HG02623 (cell line): Measurements from ENCODE around the gene LPP.

Experiments
- ATAC-seq: cut with Tn5 transposase; IDR thresholded peaks from one replicate; pipeline ENCODE4 v1.9.1; 2021; ENCODE audit warnings: moderate library complexity; ENCODE audit not compliant: unreplicated experiment

The LPP gene

DNA sequence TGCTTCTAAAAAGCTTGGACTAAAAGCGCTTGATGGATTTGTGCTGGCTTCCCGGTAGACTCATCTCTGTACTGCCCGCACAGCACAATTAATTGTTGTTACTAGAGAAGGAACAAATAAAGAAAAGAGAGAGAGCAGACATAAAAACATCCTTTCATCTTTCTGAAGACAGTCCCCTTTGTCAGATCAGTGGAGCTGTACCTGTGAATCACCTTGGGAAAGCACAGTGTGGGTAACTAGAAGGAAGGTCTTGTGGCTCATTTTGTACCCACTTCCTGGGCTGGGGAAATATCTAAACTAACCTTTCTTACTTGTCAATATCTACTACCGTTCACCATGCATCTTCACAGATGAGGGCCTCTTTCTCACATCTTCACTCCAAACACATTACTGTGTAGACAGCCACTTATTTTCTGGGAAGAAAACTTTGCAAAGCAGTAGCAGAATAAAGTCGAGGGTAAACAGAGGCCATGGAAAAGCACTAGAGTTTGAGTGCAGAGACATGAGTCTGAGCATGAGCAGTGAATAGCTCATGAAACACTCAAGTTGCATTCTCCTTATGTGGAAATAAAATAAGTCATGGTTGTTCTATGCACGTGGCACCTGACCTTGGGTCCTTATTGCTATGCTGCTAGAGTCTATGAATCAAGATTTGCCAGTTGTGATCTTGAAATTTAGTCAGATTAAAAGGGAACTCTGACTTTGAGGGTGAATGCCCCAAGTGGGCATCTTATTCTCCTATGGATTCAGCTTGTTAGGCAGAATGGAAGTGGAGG, 169.3 kb downstream of the LPP start:
- no peak for ATAC-seq

DNA sequence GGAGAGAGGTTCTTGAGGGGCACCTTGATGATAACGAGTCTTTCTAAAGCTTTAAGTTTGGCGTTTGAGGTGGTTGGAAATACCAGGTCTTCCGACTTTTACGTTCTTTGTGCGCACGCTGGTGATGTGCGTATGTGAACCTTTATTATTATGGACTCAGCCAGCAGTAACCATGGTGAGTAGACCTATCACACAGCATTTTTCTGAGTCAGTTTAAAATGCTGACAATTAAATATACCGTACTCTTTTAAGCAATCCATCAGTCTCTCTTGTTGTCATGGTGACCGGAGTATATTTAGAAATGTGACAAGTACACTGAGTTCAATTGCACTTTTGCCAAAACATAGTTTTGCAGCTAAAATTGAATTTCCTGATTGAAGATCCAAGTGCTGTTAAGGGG, 172.2 kb downstream of the LPP start:
- no peak for ATAC-seq

DNA sequence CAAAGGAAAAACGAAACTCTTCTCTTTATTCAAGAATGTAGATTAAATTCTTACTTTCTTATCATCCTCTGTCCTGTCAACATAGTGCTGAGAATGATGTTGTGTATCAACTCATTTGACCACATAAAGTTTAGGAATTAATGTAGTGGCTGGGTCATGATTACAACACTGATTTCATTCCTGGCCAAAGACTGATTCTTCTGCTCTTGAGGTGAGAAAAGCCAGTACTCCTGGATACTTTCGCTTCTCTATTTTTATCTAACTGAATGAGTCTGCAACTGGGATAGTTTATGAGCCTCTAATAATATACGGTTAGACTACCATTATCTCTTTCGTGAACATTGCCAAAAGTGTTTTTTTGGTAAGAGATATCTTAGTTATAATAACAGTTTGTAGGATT, 173.0 kb downstream of the LPP start:
- no peak for ATAC-seq

DNA sequence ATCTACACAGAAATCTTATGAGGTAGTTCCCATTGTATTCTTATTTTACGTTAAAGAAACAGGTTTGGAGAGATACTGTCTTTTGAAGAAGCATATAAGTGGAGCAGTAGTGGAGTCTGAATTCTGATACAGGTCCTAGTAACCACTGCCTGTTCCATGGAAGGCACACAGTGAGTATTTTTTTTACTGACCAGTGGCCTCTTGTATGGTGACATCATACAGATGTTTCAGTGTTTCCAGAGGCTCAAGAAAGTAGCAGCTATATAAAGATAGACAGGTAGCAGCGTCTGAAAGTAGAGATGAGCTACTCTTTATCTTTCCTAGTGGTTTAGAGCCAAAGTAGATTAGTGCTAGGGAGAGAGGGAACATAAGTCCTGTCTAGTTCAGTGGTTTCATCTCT, 173.5 kb downstream of the LPP start:
- no peak for ATAC-seq

DNA sequence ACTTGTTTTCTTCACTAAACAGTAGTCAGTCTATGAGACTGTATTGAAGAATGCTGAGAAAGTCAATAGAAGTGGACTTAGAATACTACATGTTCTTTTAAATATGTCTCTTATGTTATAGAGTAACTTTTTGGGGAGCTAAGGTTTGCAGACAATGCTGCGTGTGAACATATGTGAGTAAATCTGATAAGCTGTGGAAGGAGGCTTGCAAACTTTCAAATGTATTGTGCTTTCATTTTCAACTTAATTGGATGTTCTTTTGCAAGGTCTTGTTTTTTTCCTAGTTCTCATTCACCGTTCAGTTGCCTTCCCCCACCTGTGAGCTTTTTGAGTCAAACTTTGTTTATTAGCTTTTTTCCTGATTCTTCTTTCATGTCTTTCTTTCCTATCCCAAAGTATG, 176.2 kb downstream of the LPP start:
- no peak for ATAC-seq

DNA sequence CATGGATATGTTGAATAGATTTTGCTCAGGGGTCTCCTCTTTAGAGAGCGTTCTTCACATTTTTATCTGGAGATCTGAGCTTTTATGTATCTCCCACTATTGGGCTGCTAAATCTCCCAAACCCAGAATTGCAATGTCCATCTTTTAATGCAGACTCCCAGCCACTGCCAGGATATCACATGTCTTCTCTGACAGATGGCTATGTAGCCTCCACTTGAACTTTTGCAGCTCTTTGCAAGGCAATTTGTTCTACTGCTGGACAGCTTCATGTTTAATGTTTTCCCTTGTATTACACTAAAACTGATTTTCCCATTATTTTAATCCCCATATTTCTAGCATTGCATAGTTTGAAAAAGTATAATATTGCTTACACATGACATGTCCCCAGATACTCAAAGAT, 177.2 kb downstream of the LPP start:
- no peak for ATAC-seq

DNA sequence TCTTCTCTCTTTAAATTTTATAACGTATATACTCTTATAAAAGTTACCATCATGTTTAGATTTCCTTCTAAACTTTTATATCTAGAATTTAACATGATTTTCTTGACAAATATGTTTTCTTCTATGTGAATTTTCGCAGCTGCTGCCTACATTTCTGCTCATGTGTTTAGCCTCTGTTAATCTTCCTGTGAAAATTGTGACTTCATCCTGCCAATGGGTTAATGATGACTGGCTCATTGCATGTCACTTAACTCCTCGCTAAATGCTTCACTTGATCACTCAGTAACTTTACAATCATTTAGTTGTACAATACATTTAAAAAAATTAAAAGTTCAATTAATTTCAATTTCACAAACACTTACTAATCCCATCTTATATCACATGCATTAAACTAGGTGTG, 178.1 kb downstream of the LPP start:
- ATAC-seq = no peak

DNA sequence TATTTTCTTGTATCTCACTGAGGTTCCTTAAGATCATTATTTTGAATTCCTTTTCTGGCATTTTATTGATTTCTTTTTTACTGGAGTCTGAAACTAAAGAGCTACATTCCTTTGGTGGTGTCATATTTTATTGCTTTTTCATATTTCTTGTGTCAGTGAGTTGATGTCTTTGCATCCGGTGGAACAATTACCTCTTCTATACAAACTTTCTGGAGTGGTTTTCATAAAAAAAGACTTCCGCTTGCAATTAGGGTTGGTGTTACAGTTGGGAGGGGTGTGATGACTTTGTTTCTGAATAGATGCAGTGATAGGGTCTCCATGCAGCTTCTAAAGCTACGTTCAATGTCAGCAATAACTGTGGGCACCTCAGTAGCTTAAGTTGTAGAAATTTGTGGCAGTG, 181.7 kb downstream of the LPP start:
- no peak for ATAC-seq

DNA sequence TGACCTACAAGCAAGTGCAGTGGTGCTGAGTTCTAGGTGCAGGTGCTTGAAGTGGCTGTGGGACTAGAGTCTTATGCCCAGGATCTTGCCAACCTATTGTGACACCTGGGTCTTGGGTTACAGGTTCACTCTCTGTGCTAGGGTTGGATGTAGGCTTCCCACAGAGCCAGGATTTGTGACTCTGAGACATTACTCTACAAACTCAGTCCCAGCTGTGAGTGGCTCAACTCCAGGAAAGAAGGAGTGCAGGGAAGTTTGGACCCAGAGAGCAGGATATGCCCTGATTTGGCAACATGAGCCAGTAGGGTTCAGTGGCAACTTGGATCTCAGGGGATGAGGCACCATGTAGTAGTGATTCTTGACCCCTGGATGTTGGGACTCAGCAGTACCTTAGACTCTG, 182.2 kb downstream of the LPP start:
- ATAC-seq = no peak

DNA sequence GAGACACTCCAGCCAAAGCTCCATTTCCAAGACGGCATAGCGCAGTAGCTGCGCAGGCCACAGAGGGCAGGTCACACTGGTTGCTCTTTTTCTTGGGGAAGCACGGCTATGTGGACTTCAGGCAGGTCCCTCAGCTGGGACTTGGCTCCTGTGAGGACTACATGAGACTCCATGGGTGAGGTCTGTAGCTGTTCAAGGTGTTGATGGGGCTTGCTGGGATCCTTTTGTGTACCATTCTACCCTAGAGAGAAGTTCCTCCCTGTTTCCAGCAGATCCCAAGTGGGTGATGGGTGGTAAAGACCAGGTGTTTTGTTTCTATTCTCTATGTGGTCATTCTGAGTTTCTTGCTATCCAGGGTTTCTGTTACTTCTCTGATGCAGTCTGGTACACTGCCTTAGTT, 183.3 kb downstream of the LPP start:
- ATAC-seq = no peak

DNA sequence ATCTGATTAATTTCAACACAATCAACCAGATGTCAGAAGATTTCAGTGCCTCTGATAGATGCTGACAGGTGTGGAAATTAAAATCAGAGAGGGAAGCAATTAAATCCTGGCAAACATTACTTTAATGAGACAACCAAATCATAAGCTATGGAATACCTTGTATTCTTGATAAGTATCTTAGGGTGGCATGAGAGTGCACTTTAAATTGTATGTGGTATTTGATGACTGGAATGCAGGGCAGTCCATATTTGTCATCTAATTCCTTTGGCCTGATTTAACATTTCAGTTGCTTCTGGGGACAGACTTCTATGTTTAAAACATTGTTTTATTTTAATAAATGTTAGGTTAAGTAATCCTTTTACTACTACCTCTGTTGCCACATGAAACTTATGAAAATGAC, 184.1 kb downstream of the LPP start:
- ATAC-seq = no peak

DNA sequence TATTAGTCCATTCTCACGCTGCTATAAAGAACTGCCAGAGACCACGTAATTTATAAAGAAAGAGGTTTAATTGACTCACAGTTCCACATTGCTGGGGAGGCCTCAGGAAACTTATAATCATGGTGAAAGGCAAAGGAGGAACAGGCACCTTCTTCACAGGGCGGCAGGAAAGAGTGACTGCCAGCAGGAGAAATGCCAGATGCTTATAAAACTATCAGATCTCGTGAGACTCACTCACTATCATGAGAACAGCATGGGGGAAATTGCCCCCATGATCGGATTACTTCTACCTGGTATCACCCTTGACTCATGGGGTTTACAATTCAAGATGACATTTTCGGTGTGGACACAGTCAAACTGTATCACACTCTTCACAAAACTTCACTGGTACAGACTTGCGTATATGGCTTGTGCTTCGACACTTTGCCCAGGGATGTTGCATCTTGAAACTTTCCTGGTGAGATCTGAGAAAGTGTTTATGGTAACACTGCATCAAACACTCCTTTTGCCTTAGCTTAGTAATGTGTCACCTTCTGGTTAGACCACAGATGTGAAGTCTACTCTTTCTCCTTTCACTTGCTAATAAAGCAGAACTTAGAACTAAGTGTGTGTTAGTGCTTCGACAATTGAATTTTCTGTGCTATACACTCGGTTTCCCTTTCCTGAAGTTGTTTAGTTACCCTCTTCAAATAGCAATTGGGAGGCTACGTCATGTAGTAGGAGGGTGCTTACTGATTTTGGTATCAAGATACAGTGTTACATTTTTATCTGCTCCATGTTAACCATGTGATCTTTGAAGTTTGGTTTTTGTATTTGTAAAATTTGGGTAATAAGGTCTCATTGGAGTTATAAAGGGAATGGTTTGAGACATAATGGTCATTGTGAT, 185.7 kb downstream of the LPP start:
- ATAC-seq = peak; percentile 81

DNA sequence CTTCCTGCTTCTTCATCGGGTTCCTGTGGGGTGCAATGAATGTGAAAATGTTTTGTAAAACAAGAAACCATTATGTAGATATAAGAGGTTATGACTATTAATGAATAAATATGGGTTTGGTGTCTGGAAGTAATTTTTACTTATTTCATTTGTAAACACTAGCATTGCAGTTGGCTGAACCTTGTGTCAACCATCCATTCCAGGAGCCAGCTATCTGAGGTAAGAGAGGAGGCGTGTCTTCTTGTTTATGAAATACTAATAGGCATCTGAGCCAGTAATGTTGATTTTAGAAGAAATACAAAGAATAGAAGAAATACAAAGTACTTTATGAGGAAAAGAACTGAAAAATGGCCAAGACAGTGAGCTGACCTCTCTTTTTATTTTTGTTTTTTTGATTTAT, 187.5 kb downstream of the LPP start:
- ATAC-seq = no peak

DNA sequence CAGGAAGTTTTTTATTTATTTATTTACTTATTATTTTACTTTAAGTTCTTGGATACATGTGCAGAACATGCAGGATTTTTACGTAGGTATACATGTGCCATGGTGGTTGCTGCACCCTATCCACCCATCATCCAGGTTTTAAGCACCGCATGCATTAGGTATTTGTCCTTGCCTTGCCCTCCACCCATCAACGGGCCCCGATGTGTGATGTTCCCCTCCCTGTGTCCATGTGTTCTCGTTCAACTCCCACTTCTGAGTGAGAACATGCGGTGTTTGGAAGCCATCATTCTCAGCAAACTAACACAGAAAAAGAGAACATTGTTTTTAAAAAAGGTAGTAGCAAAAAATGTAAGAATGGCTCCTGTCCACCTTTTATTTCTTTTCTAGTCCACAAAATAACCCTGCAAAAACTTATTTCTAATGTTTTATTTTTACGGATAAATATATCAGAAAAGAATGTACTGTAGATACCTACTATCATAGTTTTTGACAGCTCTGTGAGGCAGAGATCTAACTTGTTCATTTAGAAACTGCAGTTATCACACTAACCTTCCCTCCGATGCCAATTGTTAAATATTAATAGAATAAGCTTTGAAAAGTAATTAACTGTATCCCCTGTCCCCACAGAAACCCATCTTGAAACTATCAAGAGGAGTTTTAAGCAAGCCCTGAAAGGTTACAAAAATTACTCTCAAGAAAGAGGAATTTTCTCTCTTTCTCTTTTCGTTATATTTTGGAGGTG, 189.2 kb downstream of the LPP start:
- ATAC-seq = no peak

DNA sequence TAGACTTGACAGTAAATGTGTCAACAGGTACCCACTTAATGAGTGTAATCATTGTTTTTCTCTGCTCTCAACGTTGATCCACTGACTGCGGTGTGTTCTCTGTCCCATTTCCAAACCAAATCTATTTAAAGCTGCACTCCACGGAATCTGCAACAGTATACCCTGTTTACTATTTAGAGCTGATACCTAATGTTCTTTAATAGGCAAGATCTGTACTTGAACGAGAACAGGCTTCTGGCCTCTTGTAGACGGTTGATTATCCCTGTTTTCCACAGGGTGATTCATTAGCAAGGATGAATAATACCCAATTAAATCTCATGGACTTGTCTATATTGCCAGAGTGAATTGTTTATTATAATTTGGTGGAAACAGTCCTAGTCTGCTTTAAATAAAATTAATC, 189.9 kb downstream of the LPP start:
- ATAC-seq = no peak

DNA sequence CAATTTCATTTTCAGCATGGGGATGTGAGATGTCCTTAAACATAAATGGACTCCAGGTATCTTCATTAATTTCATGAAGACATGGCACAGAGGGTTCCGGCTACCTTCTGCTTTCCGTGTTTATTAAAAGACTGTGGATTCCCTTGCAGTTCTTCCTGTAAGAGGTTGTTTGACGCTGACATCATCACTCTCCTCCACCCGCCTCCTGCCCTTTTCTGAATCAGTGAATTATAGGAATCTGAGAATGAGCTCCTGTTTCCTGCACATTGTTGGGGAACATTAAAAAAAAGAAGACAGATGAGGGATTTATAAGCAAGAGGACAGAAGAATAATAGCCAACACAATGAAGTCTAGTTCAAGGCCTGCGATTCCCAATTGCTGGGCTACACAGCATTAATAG, 191.3 kb downstream of the LPP start:
- ATAC-seq = no peak

DNA sequence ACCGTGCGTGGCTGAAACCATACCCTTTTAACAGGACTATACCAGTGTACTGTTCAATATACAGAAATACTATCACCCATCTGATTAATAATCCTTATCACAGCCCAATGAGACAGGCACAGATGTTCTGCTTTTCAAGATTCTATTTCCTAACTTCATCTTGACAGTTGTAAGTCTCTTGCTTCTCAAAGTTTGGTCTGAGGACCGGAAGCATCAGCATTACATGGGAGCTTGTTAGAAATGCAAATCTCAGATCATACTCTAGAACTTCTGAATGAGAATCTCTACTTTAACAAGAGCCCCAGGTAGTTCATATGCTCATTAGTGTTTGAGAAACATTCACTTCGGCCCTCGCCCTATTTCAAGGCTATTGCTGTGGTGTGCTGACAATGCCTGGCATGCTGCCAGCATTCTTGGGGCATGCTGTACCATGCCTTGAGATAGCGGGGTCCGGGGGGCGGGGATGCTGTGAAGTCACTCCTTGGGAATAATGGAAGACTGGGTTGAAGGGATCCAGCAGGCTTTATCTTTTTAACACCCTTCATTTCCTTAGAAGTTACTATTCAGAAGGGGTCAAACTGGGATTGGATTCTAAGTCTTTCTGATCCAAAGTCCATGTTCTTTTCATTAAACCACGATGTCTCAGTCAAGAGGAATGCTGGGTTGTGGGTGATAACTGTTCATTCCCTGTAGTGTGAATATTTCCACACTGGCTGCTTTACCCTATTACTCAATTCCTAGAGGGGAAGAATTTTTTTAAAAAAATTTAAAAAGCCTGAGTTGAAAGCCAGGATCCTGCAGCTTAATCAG, 194.7 kb downstream of the LPP start:
- ATAC-seq = no peak

DNA sequence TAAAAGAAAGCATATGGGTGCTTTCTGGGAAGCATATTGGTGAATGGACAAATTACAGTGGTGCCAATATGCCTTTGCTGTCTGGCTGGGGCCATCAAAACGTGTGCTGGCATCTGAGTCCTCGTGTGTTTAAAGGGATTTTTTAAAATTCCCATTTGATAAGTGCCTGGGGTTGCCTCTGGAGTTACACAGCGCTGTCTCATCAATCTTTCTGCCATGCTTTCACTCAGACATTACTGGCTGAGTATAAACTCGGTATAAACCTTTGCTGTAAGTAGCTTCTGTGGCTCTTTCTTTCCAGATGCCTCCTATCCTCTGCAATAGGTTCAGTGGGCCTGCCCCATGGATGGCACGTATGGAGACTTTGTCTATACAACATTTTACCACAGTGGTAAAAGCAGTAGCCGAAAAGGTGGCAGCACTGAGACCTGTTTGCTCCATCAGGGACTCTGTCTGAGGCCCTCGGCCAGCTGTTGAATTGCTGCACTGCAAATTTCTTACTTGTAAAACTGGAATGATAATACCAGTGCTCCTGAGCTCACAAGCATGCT, 195.5 kb downstream of the LPP start:
- no peak for ATAC-seq

DNA sequence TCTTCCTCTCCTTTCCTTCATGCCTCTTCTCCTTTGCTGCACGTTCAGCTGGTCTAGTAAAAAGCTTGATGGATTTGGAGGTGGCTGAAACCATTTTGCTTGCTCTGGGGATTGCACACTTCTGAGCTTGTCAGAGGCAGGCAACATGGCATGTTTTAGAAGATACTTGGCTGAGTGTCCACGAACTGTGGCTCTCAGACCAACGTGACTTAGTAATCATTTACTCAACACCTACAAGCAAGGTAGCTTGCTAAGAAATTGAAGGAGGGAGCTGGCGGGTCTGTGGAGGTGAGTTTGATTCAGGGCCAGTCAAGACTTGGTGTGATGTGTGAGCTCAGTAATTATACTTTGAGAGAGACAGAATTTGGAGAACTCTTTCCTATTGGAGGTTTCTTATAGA, 196.0 kb downstream of the LPP start:
- ATAC-seq = no peak

DNA sequence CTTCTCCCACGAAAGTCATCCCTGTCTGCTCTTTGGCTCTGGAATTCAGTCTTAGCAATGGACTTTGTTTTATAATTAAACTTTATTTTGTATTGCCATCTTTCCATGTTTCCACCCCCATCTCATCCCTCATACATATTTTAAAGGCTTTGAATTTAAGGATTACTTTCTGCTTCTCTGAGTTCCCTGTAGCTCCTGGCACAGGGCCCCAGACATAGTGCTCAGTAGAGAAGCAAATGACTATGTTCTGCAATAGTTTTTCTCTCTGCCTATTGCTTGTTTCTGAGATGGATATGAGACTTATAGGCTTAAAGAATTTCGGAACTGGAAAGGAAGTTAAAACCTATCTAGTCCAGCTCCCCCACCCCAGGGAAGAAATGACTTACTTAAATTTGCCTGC, 197.0 kb downstream of the LPP start:
- no peak for ATAC-seq

DNA sequence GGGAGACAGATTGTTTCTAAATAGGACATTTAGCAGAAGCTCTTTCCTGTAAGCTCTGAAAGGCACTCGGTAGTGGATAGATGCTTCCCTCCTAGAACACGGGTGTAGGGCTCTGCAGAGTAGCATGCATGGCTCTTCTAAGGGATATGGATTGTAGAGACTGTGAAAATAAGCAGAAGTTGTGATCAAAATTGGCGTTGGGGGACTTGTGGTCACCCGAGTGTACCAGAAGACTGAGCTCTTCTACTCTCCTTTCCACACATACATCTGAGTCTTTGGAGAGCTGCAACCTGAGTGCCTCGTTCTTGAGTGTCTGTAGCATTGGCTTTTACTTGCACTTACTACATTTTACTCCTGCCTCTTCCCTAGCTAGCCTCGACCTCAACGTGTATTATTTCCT, 197.7 kb downstream of the LPP start:
- ATAC-seq = no peak
